ENCODE results near the gene PDIA4.

DNA sequence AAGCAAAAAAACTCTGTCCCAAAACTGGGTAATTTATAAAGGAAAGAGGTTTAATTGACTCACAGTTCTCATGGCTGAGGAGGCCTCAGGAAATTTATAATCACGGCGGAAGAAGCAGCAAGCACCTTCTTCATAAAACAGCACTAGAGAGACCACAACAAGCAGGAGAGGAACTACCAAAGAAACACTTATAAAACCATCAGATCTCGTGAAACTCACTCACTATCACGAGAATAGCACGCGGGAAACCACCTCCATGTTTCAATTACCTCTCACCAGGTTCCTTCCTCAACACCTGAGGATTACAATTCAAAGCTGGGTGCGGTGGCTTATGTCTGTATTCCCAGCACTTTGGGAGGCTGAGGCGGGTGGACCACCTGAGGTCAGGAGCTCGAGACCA lies 48.5 kb downstream of the PDIA4 start:
- TF ChIP-seq POLR2A (IDR thresholded peaks at IDR 0.05) (no peak), CTCF (IDR thresholded peaks at IDR 0.05) (no peak)
